GM12892 (cell line): ENCODE results near the gene SUPT3H.
A peak's percentile ranks its signal among the peaks of the same experiment; 100 is the strongest.
"Not testable (repeated sequence)": the region's sequence is repeated elsewhere in the genome, so short reads cannot be mapped to it uniquely, and the experiment has no call there.

ENCODE experiments used
- DNase-seq: peaks from one replicate; pipeline ENCODE4 v3.0.0; 2011; ENCODE audit not compliant: insufficient read length
- FAIRE-seq: peaks from 2 replicates; lab custom pipeline; 2011; peaks lifted over from hg19 to GRCh38; lab: Jason Lieb, UNC
- POLR2A ChIP-seq: IDR thresholded peaks from 2 replicates; pipeline ENCODE4 v1.6.1; 2011; ENCODE audit warnings: low read depth, low read length, control low read depth
- POLR2AphosphoS5 ChIP-seq: IDR thresholded peaks from 2 replicates; pipeline ENCODE4 v1.6.1; 2011; ENCODE audit warnings: low read depth, low read length, control low read depth
- TAF1 ChIP-seq: IDR thresholded peaks from 2 replicates; pipeline ENCODE4 v1.6.1; 2011; ENCODE audit warnings: low read depth, mild to moderate bottlenecking, control low read depth, low read length, borderline replicate concordance

The SUPT3H gene

DNA sequence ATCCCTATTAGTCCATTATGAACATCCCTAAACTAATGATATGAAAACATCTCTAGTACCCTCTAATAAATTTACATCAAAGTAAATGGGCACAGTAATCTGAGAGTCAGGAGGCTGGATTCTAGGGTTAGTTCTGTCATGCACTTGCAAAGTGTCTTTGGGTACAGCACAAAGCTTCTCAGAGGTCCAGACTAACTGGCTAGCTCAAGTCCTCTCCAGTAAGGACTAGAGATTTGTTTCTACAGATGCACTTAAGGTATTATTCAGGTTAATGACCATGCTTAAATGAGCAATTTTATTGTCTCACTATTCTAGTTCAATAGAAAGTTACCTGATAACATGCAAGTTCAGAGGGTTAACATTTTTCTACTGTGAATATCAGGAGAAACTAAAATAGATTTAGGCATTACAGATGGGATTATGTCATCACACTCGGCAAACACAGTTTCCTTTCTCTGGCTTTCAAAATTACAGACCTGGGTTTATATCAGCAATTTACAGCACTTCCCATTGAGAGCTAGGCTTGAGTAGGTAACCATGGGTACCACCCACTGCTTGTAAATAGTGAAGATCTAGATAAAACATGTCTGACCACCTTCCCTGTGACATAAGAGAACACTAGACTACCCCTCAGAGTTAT is 452.5 kb downstream of the SUPT3H start:
- FAIRE-seq (no peak), DNase-seq (no peak)
- TF ChIP-seq POLR2A (no peak), TAF1 (no peak), POLR2AphosphoS5 (no peak)

DNA sequence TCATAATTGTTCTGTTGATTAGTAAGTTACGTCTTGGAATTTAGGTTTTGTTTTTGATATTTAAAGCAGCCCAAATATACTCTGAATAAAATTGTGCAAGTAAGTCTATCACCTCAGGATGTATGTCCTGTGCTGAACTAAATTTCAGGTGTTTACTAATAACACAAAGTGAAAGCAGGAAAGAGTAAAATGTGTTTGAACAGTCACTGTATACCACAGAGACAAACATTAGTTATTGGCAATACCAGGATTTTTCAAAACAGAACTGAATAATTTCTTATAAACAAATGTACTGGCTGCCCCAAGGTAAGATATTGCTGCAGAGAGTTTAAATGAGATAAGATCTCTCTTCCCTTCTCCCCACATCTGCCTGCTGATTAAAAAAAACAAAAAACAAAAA is 454.3 kb downstream of the SUPT3H start:
- no peak for FAIRE-seq
- no peak for DNase-seq
- TF ChIP-seq TAF1, result no peak
- TF ChIP-seq POLR2AphosphoS5, result no peak
- TF ChIP-seq POLR2A, result no peak

DNA sequence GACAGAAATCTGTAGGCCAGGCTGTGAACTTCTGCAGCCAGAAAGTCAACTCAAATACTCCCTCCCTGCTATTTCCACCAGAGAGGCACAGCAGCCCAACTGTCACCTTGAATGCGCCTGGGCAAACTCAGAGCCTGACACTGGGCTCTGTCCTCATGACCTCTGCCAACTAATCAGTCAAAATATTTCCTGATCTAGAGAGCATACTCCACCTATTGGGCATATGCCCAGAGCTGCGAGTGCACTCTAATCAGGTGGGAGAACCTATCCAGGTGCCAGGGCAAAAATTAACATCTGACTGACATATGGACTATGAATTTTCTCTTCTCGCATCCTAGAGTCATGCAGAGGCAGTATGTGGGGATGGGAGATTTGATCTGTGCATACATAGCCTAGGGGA is 455.9 kb downstream of the SUPT3H start:
- TF ChIP-seq POLR2AphosphoS5 (no peak), TAF1 (no peak), POLR2A (no peak)
- peak; percentile 33 for FAIRE-seq
- DNase-seq, result no peak

DNA sequence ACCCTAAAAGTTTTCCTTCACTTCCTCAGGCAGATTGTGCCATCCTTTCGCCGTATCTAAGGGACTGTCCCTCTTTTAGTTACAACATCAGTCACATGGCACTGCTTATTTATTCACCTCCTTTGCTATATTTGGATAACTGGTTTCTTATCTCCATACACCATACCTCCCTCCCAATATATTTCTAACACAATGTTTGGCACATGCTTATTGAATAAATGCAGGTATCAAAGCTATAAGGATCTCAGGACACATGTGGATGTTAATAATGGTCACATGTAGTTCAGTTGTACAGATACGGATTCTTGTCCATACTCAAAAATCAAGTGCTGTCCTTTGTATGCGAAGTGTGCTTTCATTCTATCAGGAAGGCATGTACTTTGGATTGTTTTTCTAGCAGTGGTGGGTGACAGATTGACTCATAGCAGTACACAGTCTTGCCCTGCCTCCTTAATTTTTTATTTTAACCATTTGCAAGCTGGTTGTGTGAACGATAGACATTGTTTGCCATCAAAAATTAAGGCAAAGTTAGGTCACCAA is 456.7 kb downstream of the SUPT3H start:
- no peak for DNase-seq
- peak; percentile 46 for FAIRE-seq
- TF ChIP-seq TAF1, result no peak
- TF ChIP-seq POLR2AphosphoS5, result no peak
- TF ChIP-seq POLR2A, result no peak

DNA sequence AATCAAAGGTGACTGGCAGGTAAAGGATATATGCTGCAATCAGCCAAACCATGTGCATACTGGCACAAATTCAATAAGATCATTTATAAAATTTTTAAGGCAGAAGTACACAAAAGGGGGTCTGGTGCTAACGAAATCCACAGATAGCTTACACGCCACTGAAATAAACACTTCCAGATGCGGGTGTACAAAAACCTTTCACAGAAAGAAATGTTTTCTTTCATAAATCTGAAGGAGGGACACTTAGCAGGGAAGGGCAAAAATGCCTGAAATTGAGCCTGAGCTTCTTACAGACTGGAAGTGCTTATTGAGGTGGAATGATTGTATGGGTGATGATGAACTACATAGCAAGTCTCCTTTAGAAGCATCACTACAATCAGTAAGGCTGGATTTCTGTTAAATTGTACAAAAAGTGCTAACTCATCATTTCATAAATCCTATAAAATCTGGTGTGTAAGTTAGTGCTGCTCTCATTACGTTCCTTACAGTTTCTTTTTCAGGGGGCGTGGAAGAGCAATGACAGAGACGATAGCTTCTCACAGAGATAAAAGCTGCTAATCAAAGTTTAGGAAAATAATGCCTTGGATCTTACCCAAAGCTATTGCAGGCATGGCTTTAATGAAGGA is 458.9 kb downstream of the SUPT3H start:
- DNase-seq (no peak), FAIRE-seq (no peak)
- TF ChIP-seq POLR2AphosphoS5 (no peak), POLR2A (no peak), TAF1 (no peak)

DNA sequence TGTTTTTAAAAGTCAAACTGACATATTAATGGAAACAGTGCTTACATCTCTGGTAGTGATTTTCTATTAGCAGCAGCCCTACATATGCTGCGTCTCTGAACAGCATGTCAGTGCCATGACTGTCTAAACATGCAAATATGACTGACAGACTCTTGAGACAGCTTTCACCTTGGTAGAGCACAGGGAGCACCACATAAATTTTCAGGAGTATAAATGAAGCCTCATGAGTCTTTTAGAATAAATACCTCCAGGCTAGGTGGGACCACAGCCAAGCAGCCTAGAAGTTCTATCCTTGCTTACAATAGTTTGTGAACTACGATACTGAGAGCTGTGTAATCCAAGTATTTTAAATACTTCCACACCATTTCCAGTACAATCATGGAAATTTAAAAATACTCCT is 460.3 kb downstream of the SUPT3H start:
- FAIRE-seq, result no peak

DNA sequence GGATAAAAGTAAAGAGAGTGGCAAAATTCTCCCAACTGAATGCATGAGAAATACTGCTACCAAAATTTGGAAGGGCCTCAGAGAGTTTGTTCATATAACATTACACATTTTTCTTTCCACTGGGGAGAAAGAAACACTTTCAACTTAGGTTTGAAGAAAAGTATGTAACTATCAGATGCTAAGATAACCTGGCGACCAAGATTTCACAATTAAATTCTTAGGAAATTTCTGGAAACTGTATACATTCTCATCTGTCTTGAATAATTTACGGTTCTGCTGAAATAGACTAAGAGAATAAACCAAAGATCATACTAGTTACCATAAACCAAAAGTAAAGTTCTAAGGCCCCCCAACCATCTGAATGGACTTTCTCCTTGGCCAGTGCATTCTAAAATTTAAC is 462.6 kb downstream of the SUPT3H start:
- TF ChIP-seq POLR2AphosphoS5 (no peak), TAF1 (no peak), POLR2A (no peak)
- FAIRE-seq (no peak), DNase-seq (no peak)

More for the DNA sequence above, 460.3 kb downstream of the SUPT3H start:
- TF ChIP-seq POLR2AphosphoS5 (no peak), POLR2A (no peak), TAF1 (no peak)
- DNase-seq, result no peak

DNA sequence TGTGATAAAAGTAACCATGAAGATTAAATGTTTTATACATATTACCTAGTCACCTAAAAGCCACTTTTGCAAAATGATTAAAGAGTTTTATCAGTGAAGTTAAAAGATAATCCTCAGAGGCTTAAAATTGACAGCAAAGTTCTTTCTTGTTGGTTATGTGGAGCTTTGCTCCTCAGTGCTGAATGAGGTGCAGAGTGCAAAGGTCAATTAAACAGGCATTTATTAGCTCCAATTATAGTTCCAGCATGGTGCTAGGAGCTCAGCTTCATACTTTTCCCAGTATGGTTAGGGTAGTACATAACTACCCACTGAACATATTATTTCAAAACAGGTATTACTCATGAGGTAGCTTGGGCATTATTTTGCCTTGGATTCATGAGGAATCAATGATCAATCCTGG is 463.6 kb downstream of the SUPT3H start:
- DNase-seq (no peak), FAIRE-seq (no peak)
- TF ChIP-seq POLR2AphosphoS5, result no peak
- no peak for TF ChIP-seq POLR2A
- no peak for TF ChIP-seq TAF1

DNA sequence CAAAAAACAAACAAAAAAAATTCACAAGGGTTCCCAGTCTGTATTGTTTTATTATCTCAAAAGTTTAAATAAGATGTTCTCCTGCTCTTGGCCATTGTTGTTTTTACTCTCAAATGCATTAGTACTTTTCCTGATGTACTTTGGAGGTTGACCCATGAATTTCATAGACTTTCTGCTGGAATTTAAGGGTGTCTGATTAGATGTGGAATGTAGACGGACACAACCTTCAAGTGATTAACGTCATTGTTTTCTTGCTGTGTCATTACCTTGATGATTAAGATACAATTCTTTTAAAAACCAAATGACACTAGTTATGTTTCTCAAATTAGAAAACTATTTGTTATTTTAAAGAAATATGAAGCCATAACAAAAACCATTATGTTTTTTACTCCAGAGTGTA is 471.0 kb downstream of the SUPT3H start:
- no peak for FAIRE-seq
- DNase-seq, result no peak
- TF ChIP-seq TAF1 (no peak), POLR2A (no peak), POLR2AphosphoS5 (no peak)

DNA sequence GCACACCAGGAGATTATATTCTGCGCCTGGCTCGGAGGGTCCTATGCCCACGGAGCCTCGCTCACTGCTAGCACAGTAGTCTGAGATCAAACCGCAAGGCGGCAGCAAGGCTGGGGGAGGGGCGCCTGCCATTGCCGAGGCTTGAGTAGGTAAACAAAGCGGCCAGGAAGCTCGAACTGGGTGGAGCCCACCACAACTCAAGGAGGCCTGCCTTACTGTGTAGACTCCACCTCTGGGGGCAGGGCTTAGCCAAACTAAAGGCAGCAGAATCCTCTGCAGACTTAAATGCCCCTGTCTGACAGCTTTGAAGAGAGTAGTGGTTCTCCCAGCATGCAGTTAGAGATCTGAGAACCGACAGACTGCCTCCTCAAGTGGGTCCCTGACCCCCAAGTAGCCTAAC is 477.4 kb downstream of the SUPT3H start:
- not testable (repeated sequence) for DNase-seq, FAIRE-seq

DNA sequence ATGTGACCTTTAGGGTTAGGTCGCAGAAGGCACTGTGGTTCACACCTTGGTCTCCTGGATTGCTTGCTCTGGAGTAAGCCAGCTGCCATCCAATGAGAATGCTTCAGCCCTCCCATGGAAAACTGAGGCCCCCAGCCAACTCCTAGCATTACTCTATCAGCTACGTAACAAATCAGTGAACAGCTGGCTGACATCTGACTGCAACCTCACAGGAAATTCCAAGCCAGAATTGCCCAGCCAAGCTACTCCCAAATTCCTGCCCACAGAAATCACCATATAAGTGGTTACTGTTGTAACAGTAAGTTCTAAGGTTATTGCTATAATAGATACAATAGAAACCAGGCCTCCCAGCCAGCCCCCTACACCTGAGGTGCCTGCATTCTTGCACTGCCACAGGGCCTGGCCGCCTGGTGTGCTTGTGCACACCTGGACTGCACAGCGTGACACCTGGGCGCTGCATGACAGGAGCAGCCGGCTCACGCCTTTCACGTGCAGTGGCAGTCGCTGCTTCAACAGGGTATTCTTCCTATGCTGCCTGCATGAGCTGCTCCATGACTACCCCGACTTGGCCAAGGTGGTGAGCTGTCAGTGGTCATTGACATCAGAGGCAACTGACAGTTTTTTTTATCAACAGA is 479.3 kb downstream of the SUPT3H start:
- TF ChIP-seq POLR2AphosphoS5 (no peak), TAF1 (no peak), POLR2A (no peak)
- FAIRE-seq (no peak), DNase-seq (no peak)

DNA sequence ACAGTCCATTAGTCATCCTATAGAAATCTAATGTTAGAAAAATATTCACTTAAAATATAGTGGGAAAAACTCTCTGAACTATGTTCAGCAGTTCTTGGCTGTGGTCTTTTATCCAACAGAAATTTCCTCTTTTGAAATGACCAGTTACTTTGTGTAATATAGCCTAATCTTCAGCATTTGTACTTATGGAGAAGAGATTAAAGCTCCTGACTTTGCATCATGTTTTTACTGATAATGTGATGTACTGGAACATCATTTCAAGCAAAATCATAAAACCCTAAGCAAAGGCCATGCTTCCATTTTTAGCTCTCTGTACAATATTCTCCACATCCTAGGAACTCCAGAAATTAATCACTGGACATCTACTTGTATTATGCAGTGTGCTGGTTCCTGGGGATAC is 480.4 kb downstream of the SUPT3H start:
- DNase-seq (no peak), FAIRE-seq (no peak)
- no peak for TF ChIP-seq POLR2A

DNA sequence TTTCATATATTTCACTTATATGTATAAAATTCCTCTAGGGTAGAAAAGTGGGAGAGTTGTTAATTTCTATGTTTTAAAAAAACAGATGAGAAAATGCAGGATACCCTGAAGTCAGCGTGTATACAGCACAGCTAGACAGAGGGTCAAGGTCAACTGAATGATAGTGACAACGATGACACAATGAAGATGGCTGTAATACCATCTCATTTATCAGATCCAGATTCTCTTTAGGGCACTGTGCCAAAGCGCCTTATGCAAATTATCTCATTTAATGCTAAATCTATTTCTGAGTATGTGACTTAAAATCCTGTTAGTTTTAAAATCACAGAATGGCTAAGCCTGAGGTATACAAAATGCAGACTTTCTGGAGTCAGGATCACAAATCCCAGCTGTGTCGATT is 481.0 kb downstream of the SUPT3H start:
- no peak for TF ChIP-seq POLR2AphosphoS5
- TF ChIP-seq POLR2A, result no peak
- no peak for TF ChIP-seq TAF1
- DNase-seq (no peak), FAIRE-seq (no peak)
